T-helper 2 cell treated with Interferon-gamma antibody and Interleukin-4, amounts not matched to agents 5 μg/mL and 100 μg/mL, for 36 hours (primary cell): ENCODE measurements around the gene CDKN2A.
A peak's percentile ranks its signal among the peaks of the same experiment; 100 is the strongest.

Experiments
- DNase-seq: peaks from one replicate; pipeline ENCODE4 v3.0.0; 2021; ENCODE audit warnings: low spot score
- H3K27ac Mint-ChIP-seq: one replicate; pipeline ENCODE4 v1.8.0; 2021; ENCODE audit warnings: mild to moderate bottlenecking, mixed read lengths
- H3K27me3 Mint-ChIP-seq: one replicate; pipeline ENCODE4 v1.8.0; 2021; ENCODE audit warnings: low read depth, mixed read lengths
- H3K36me3 Mint-ChIP-seq: one replicate; pipeline ENCODE4 v1.8.0; 2021; ENCODE audit warnings: low read depth, mixed read lengths
- H3K4me1 Mint-ChIP-seq: one replicate; pipeline ENCODE4 v1.8.0; 2021; ENCODE audit warnings: low read depth, mixed read lengths
- H3K4me3 Mint-ChIP-seq: one replicate; pipeline ENCODE4 v1.8.0; 2022; ENCODE audit warnings: mild to moderate bottlenecking, moderate library complexity, mixed read lengths
- H3K9me3 Mint-ChIP-seq: one replicate; pipeline ENCODE4 v1.8.0; 2021; ENCODE audit warnings: mixed read lengths

CDKN2A gene

DNA sequence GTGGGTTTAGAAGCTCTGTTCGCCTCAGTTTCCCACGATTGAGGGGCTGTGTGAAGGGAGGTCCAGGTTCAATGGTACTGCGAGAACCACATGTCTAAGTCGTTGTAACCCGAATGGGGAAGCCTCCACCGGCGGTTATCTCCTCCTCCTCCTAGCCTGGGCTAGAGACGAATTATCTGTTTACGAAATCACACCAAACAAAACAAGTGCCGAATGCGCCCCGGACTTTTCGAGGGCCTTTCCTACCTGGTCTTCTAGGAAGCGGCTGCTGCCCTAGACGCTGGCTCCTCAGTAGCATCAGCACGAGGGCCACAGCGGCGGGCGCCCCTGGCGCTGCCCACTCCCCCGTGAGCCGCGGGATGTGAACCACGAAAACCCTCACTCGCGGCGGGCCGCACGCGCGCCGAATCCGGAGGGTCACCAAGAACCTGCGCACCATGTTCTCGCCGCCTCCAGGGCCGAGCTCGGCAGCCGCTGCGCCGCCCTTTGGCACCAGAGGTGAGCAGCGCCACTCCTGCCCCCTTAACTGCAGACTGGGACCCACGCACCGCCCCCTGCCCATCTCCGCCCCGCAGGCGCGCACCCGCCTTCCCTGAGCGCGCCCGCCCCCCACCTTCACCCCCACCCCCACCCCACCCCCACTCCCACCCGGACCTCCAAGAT lies at the start of gene CDKN2A:
Gene CDKN2A (minus strand): TSS at position 500 of the 663 bp plus-strand sequence.
- peaks cover 23% of the 10 kb centered on the region for H3K4me1 Mint-ChIP-seq
- H3K36me3 Mint-ChIP-seq: peaks cover 26% of the 10 kb centered on the region
- peak within 1 kb of the TSS; percentile 96 for H3K4me3 Mint-ChIP-seq
- H3K9me3 Mint-ChIP-seq: peaks cover 9% of the 10 kb centered on the region
- H3K27ac Mint-ChIP-seq: peak within 1 kb of the TSS; percentile 100
- peaks cover 40% of the 10 kb centered on the region for H3K27me3 Mint-ChIP-seq
- DNase-seq: peak; percentile 62

DNA sequence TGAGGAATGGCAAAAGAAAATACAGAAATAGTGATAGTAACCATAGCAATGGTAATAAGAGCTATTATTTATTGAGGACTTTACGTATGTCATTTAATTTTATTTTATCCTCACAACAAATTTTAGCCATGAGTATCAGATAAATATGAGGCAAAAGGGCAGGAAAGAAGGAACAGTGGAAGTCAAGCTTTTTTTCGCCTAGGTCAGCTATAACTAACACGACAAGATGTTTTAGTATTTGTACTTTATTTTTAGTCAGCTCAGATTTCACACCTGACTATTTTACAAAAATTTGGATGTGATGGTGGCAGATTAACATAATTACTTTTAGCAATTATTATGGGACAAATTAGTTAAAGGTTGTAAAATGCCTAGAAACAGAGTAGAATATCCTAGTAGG lies 49.7 kb upstream of the CDKN2A start:
- no peaks in the 10 kb centered on the region for H3K9me3 Mint-ChIP-seq
- no peak for DNase-seq
- no peak overlapping the region for H3K4me3 Mint-ChIP-seq
- H3K27ac Mint-ChIP-seq: no peak overlapping the region
- peaks cover 3% of the 10 kb centered on the region for H3K36me3 Mint-ChIP-seq
- H3K27me3 Mint-ChIP-seq: peaks cover 71% of the 10 kb centered on the region
- H3K4me1 Mint-ChIP-seq: peaks cover 42% of the 10 kb centered on the region

DNA sequence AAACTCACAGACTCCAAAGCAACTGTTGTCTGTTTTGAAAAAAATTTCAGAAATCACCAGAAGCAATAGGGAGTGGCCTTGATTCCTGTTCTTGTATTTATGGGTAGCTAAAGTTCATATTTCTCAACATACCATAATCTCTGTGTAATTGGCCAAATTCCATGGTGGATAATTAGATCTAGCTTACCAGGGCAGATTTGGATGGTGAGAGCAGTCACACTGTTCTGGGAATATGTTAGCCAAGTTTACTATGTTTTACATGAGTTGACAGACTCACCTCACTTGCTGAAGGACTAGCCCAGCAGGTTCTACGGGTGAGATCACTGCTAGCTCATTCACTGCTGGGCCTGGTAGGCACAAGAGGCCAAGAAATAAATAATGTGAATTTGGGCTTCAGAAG lies 47.6 kb upstream of the CDKN2A start:
- Mint-ChIP-seq H3K4me1 (peaks cover 46% of the 10 kb centered on the region), H3K9me3 (no peaks in the 10 kb centered on the region), H3K36me3 (no peaks in the 10 kb centered on the region), H3K27me3 (peaks cover 56% of the 10 kb centered on the region), H3K4me3 (no peak overlapping the region), H3K27ac (no peak overlapping the region)
- no peak for DNase-seq

DNA sequence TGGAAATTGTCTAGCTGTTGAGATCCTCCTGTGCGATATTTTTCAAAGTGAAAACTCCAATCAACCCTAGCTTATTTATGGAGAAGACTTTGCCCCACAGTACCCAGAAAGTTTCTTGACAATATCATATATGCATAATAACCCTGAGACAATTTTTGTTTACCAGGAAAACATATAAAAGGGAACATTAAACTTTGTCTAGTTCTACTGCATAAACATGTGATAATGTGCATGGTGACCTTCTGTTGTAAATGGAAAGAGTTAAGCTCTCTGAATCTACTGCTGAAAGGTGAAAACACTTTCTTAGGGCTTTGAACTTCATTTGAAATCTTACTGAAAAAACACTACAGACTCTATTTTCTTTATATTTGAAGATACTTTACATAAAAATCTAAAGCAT lies 47.2 kb upstream of the CDKN2A start:
- Mint-ChIP-seq H3K4me3 (no peak overlapping the region), H3K4me1 (peaks cover 44% of the 10 kb centered on the region), H3K27ac (no peak overlapping the region), H3K36me3 (no peaks in the 10 kb centered on the region), H3K27me3 (peaks cover 52% of the 10 kb centered on the region), H3K9me3 (no peaks in the 10 kb centered on the region)
- no peak for DNase-seq

DNA sequence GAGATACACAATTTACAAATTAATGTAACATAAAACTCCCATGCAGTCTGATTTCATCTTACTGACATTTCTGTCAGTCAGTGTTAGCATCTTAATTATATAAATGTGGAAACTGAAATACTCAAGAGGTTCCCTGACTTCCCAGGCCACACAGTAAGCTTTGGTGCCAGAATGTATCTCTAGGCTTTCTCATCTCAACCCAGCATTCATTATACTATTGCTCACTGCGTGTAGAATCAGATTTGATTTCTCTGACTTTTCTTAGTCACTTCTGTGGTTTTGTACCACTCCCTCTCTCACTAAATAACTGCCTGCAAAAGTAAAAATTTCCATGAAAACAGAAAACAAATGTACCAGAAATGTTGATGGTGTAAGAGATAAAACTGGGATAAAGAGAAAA lies 46.6 kb upstream of the CDKN2A start:
- Mint-ChIP-seq H3K4me1 (peaks cover 48% of the 10 kb centered on the region), H3K9me3 (no peaks in the 10 kb centered on the region), H3K36me3 (peaks cover 2% of the 10 kb centered on the region), H3K4me3 (peak overlapping the region; percentile 0), H3K27me3 (peaks cover 47% of the 10 kb centered on the region), H3K27ac (no peak overlapping the region)
- no peak for DNase-seq

DNA sequence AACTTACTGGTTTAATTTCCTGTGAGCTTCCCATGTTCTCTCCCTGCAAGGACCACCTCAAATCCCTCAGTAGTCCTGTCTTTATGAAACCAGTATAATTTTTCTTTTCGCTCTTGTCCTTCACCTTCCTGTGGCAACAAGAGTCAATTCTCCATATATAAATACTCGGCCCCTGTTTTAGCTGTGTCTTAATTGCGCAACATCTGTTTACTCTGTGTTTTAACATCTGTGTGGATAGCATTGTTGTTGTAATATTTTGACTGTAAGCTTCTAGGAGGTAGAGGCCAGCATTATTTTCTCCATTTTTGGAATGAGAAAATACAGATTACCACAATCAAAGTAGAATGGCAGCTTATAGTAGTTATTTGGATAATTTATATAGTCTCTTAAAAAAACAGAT lies 45.1 kb upstream of the CDKN2A start:
- DNase-seq: no peak
- Mint-ChIP-seq H3K9me3 (no peaks in the 10 kb centered on the region), H3K4me3 (no peak overlapping the region), H3K27me3 (peaks cover 38% of the 10 kb centered on the region), H3K27ac (no peak overlapping the region), H3K36me3 (peaks cover 3% of the 10 kb centered on the region), H3K4me1 (peaks cover 46% of the 10 kb centered on the region)

DNA sequence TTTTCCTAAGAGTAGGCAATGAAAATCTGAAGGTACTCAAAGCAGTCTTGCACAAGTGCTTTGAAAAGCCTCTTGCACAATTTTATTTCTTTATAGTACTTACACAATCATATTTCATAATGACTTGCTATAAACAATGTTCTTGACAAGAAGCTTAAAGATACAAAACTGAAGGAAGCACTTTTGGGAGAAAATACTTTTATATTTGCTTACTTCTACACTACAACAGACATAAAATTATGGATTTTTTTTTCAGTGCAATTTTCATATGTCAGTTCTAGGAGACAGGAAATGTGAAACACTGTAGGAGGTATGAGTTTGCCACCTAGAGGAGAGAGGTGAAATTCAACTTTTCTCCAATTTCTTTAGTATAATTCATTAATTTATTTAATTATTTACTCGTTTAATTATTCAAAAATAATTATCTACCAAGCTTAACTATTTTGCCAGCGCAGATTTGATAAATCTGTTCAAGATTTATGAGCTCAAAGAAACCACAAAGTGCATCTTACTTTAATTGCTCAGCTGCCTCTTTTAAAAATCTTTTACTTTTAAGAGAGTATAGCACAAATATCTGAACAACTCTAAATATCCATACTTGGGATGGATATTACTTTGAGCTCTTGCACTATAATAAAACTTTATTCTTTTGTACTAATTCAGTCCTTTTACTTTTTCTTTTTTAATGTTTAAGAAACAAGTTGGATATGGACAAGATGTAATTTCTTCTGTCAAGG lies 43.9 kb upstream of the CDKN2A start:
- Mint-ChIP-seq H3K9me3 (no peaks in the 10 kb centered on the region), H3K27ac (no peak overlapping the region), H3K4me3 (no peak overlapping the region), H3K27me3 (peaks cover 30% of the 10 kb centered on the region), H3K4me1 (peaks cover 43% of the 10 kb centered on the region), H3K36me3 (peaks cover 4% of the 10 kb centered on the region)
- DNase-seq: no peak

DNA sequence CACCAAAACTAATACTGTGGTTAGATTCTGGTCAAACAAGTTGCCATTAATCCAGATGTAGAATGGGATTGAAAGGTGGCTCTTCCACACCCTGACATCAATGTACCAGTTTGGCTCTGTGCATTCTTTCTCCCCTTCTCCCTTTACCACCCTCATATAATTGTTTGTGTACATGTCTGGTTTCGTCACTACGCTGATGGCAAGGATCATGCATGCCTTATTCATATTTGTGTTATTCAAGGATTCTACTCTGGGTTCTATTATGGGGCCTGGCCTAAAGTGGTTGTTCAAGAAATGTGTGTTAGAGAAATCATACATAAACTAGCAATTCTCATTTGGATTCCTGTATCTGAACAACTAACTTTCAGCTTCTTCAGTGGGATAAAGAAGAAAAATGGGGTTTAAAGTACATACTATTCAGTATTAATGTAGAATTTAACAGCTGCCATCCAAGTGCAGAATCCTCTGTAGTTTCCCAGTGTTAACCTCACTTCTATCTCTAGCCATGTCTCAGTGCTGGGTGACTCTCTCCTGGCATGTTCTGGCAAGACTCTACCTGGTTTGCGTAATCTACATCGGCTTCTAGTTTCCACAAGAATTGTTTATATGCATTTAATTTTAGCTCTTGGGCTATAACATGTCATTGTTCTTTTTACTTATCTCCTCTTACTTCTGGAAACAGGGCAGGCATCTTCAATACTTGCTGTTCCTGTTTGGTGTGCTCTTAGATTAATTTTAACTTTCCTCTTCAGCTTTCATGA lies 42.9 kb upstream of the CDKN2A start:
- Mint-ChIP-seq H3K27me3 (peaks cover 26% of the 10 kb centered on the region), H3K27ac (no peak overlapping the region), H3K4me1 (peaks cover 45% of the 10 kb centered on the region)

DNA sequence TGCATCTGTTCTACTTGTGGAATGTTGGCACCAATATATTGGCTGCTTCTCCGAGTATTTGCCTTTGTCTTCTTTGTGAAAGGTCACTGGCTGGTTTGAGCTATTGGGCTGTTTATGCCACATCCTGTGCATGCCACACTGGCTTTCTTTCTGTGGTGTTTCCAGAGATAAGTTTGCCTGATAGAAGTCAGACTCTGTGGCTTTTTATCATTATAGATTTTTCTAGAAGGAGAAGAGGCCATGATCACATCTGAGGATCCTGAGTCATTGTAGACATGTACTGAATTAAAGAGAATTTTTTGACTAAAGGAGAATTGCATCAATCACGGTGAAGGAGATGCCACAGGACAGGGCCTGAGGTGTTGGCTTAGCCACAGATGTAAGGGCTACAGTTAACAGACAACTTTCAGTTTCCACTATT lies 41.4 kb upstream of the CDKN2A start:
- Mint-ChIP-seq H3K9me3 (no peaks in the 10 kb centered on the region), H3K27me3 (peaks cover 15% of the 10 kb centered on the region), H3K27ac (no peak overlapping the region), H3K4me3 (peak overlapping the region; percentile 45), H3K36me3 (peaks cover 4% of the 10 kb centered on the region), H3K4me1 (peaks cover 38% of the 10 kb centered on the region)
- peak; percentile 31 for DNase-seq

More for the DNA sequence above, 42.9 kb upstream of the CDKN2A start:
- H3K36me3 Mint-ChIP-seq: peaks cover 4% of the 10 kb centered on the region
- no peaks in the 10 kb centered on the region for H3K9me3 Mint-ChIP-seq
- no peak for DNase-seq
- H3K4me3 Mint-ChIP-seq: no peak overlapping the region

DNA sequence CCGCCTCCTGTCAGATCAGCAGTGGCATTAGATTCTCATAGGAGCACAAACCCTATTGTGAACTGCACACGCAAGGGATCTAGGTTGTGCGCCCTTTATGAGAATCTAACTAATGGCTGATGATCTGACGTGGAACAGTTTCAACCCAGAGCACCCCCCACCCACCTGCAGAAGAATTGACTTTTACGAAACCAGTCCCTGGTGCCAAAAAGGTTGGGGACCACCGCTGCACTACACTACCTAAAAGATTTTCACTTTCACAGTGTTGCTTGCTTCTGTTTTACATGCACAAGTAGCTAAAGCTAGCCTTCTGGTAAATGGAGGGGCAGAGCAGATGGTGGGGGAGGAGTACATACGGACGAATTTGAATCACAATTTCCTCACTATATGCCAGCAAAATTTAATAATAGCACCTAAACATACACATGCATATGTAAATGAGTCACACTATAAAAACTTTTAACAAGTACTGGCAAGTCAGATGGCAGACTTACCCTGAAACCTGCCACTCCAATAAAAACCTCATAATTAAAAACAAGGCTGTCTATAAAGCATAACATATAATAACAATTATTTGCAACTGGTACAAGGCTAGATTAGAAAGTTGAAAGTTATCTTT lies 38.9 kb upstream of the CDKN2A start:
- Mint-ChIP-seq H3K27ac (no peak overlapping the region), H3K36me3 (peaks cover 4% of the 10 kb centered on the region), H3K9me3 (no peaks in the 10 kb centered on the region), H3K4me3 (no peak overlapping the region), H3K4me1 (peaks cover 41% of the 10 kb centered on the region), H3K27me3 (peaks cover 3% of the 10 kb centered on the region)
- no peak for DNase-seq

DNA sequence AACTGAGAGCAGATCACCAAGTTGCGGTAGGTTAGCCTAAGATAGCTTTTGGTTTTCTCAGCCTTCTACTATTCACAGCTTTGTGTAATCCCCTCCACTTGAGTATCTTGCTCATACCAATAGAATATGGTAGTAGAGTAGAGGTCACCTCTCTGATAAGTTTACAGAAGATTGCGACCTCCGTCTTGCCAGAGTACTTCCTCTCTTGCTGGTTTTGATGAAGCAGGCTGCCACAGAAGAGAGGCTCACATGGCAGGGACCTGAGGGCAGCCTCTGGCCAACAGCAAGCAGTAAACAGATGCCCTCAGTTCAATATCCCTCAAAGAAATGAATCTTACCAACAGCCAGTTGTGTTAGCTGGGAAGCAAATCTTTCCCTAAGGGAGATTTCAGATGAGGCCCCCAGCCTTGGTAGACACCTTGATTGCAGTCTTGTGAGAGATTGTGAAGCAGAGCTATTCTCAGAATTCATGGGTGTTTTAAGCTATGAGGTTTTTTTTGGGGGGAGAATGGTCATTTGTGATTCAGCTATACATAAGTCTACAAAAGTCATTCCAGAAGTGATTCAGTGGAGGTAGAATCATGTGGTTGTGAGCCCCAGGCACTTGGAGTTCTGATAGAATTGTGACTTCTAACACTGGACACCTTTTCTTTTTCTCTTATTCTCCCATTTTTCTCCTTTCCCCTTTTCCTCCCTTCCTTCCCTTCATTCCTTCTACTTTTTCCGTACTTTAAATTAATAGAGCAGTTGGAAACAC lies 37.6 kb upstream of the CDKN2A start:
- peaks cover 7% of the 10 kb centered on the region for H3K27me3 Mint-ChIP-seq
- H3K4me3 Mint-ChIP-seq: no peak overlapping the region
- no peak for DNase-seq
- peaks cover 36% of the 10 kb centered on the region for H3K4me1 Mint-ChIP-seq
- H3K9me3 Mint-ChIP-seq: no peaks in the 10 kb centered on the region
- H3K27ac Mint-ChIP-seq: no peak overlapping the region
- peaks cover 4% of the 10 kb centered on the region for H3K36me3 Mint-ChIP-seq

DNA sequence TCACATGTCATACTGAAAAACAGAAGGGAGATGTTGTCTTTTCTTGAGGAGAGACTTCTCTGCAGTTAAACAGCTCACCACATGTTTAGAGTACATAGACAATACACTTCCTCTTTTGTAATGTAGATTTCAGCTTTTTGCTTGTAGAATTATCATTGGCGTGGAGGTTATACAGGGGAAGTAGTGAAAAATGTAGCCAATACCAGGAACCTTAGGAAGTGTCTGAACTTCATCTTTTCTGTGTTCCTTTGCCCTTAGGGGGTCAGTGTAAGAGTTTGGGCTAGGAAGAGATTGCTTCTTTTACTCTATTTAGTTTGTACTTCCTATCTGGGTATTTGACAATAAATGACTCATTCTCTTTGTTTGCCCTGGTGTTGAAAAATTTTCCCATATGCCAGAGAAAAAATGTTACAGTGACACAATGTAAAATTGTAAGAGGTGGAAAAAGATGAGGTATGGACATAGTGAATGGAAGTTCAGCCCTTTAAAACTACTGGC lies 36.0 kb upstream of the CDKN2A start:
- H3K4me1 Mint-ChIP-seq: peaks cover 22% of the 10 kb centered on the region
- DNase-seq: no peak
- H3K27me3 Mint-ChIP-seq: peaks cover 14% of the 10 kb centered on the region
- no peaks in the 10 kb centered on the region for H3K9me3 Mint-ChIP-seq
- H3K4me3 Mint-ChIP-seq: peak overlapping the region; percentile 12
- peaks cover 1% of the 10 kb centered on the region for H3K36me3 Mint-ChIP-seq
- H3K27ac Mint-ChIP-seq: peak overlapping the region; percentile 8

DNA sequence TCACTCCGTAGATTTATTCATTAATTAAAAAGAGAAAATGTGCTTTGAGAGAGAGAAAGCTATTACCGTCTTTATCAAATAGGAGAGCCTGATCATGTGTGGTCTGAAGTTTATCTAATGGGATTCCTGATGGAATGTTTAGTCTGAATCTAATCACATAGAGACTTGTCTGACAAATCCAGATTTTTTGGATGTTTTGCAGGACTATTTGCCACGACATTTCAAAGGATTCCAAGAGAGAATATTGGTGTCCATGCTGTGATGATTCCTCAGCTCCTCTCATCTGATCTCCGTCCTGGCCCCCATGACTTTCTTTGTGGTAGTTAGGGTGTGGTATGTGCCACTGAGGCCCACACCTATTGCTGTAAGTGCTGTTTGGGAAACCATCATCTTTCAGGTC lies 35.0 kb upstream of the CDKN2A start:
- DNase-seq: no peak
- Mint-ChIP-seq H3K9me3 (no peaks in the 10 kb centered on the region), H3K27ac (no peak overlapping the region), H3K4me3 (no peak overlapping the region), H3K4me1 (peaks cover 20% of the 10 kb centered on the region), H3K27me3 (peaks cover 15% of the 10 kb centered on the region), H3K36me3 (peaks cover 2% of the 10 kb centered on the region)
